ENCODE data around the gene ADGRB3.
"Not testable (repeated sequence)": the region's sequence is repeated elsewhere in the genome, so short reads cannot be mapped to it uniquely, and the experiment has no call there.

Gene ADGRB3

GRCh38 chr6:69069881-69070280 is 434.8 kb downstream of the ADGRB3 start:
- DNase-seq: no peak

GRCh38 chr6:69072796-69073195 is 437.7 kb downstream of the ADGRB3 start:
- no peak for DNase-seq

- no peak for DNase-seq
Measured at GRCh38 chr6:69084746-69085335, 449.8 kb downstream of the ADGRB3 start.

- DNase-seq: no peak
Measured at GRCh38 chr6:69086689-69087088, 451.6 kb downstream of the ADGRB3 start.

GRCh38 chr6:69089539-69089938 is 454.5 kb downstream of the ADGRB3 start:
- no peak for DNase-seq

- DNase-seq: no peak
Measured at GRCh38 chr6:69090132-69090531, 455.1 kb downstream of the ADGRB3 start.

GRCh38 chr6:69096681-69097080 is 461.6 kb downstream of the ADGRB3 start:
- DNase-seq: no peak

GRCh38 chr6:69097948-69098347 is 462.9 kb downstream of the ADGRB3 start:
- DNase-seq: no peak

- no peak for DNase-seq
Measured at GRCh38 chr6:69098910-69099309, 463.8 kb downstream of the ADGRB3 start.

- no peak for DNase-seq
Measured at GRCh38 chr6:69100772-69101171, 465.7 kb downstream of the ADGRB3 start.

GRCh38 chr6:69102416-69102815 is 467.3 kb downstream of the ADGRB3 start:
- DNase-seq: no peak

- no peak for DNase-seq
Measured at GRCh38 chr6:69105288-69105687, 470.2 kb downstream of the ADGRB3 start.

GRCh38 chr6:69106511-69106910 is 471.4 kb downstream of the ADGRB3 start:
- DNase-seq: no peak

GRCh38 chr6:69111301-69111700 is 476.2 kb downstream of the ADGRB3 start:
- no peak for DNase-seq

- DNase-seq: no peak
Measured at GRCh38 chr6:69116658-69117057, 481.6 kb downstream of the ADGRB3 start.

- DNase-seq: not testable (repeated sequence)
Measured at GRCh38 chr6:69121461-69122406, 486.7 kb downstream of the ADGRB3 start.

GRCh38 chr6:69122407-69122773 is 487.3 kb downstream of the ADGRB3 start:
- DNase-seq: no peak

GRCh38 chr6:69128411-69128810 is 493.3 kb downstream of the ADGRB3 start:
- DNase-seq: no peak

- no peak for DNase-seq
Measured at GRCh38 chr6:69129046-69129445, 494.0 kb downstream of the ADGRB3 start.

GRCh38 chr6:69135927-69136326 is 500.8 kb downstream of the ADGRB3 start:
- DNase-seq: no peak

GRCh38 chr6:69138148-69138547 is 503.1 kb downstream of the ADGRB3 start:
- no peak for DNase-seq

- no peak for DNase-seq
Measured at GRCh38 chr6:69138893-69139494, 503.9 kb downstream of the ADGRB3 start.

GRCh38 chr6:69145062-69145461 is 510.0 kb downstream of the ADGRB3 start:
- DNase-seq: no peak

GRCh38 chr6:69146385-69146784 is 511.3 kb downstream of the ADGRB3 start:
- DNase-seq: no peak
